Sigmoid colon (tissue), 7 donors: ENCODE results near the gene PLXNA1. TPM values are rescaled to one million over a fixed set of nuclear protein-coding genes. Genes with fewer than 3 reads are reported as not detected.

Source experiments
- DNase-seq: peaks from one replicate; pipeline ENCODE4 v3.0.0-alpha.2; 2019
- H3K27ac ChIP-seq, 4 donors: fragments of 200-600 bp; sonication (generic); one replicate each; pipeline ENCODE4 v1.5.1; 2016 to 2019; ENCODE audit warnings: mild to moderate bottlenecking in 1 of 4
- H3K27me3 ChIP-seq, 3 donors: fragments of 200-600 bp; sonication (generic); one replicate each; pipeline ENCODE4 v1.5.1; 2019; ENCODE audit warnings: mild to moderate bottlenecking in 1 of 3
- H3K36me3 ChIP-seq, 4 donors: fragments of 200-600 bp; sonication (generic); one replicate each; pipeline ENCODE4 v1.5.1; 2016 to 2019
- H3K4me1 ChIP-seq, 4 donors: fragments of 200-600 bp; sonication (generic); one replicate each; pipeline ENCODE4 v1.5.1; 2017 to 2019
- H3K4me3 ChIP-seq, 4 donors: fragments of 200-600 bp; sonication (generic); one replicate each; pipeline ENCODE4 v1.5.1; 2017 to 2019; ENCODE audit warnings: mild to moderate bottlenecking in 2 of 4, moderate library complexity in 1 of 4
- H3K9me3 ChIP-seq, 4 donors: fragments of 200-600 bp in 3 of 4; sonication (generic) in 3 of 4; one replicate each; pipeline versions ENCODE4 v1.5.1 to v1.6.1; 2013 to 2019
- CTCF ChIP-seq, 4 experiments: fragments of 450-650 bp in 3 of 4; fragments of 200-600 bp in 1 of 4; IDR thresholded peaks; one replicate each; pipeline ENCODE4 v1.5.1; 2016 to 2019; ENCODE audit warnings: antibody characterized with exemption in 4 of 4, mild to moderate bottlenecking in 3 of 4, moderate library complexity in 2 of 4
- EP300 ChIP-seq, 4 donors: sonication (generic); formaldehyde crosslinking; IDR thresholded peaks; one replicate each; pipeline ENCODE4 v1.6.1; 2017; ENCODE audit warnings: antibody characterized with exemption in 4 of 4
- POLR2A ChIP-seq, 2 donors: fragments of 450-650 bp; IDR thresholded peaks; one replicate each; pipeline ENCODE4 v1.6.1; 2016; ENCODE audit warnings: antibody characterized with exemption in 2 of 2, mild to moderate bottlenecking in 2 of 2, moderate library complexity in 2 of 2
- POLR2AphosphoS5 ChIP-seq, 4 donors: sonication (generic); formaldehyde crosslinking; IDR thresholded peaks; one replicate each; pipeline ENCODE4 v1.6.1; 2017; ENCODE audit warnings: antibody characterized with exemption in 4 of 4
- WGBS, 2 donors: extraction: QIAGEN DNeasy Blood & Tissue Kit; methylation state at CpG; one replicate each; pipeline ENCODE4 v1.1.7; 2013; 5-methylcytosine and 5-hydroxymethylcytosine counted together
- intact Hi-C: fragments of 100-400 bp; cut with DNase I; formaldehyde crosslinking; loops from one replicate; pipeline ENCODE4 v1.15.1; 2023
- polyA plus RNA-seq, 3 donors: library from polyadenylated mRNA; stranded (reverse); fragments of 200-250 nt; gene quantifications; one replicate each; pipeline ENCODE4 v1.2.3, GENCODE V29; 2013
- total RNA-seq, 4 donors: library from RNA; depleted of rRNA; stranded (reverse); fragments of >200 nt; gene quantifications; one replicate each; pipeline ENCODE4 v1.1.0, GENCODE V29; 2016
- donor health status: healthy with polysubstance abuse.
- donor health status: Bipolar disorder and iron deficiency.
- donor health status: healthy.

The PLXNA1 gene
- total and polyA plus RNA-seq, 7 donors = 0.60 to 29.6 (median 8.2) TPM

DNA sequence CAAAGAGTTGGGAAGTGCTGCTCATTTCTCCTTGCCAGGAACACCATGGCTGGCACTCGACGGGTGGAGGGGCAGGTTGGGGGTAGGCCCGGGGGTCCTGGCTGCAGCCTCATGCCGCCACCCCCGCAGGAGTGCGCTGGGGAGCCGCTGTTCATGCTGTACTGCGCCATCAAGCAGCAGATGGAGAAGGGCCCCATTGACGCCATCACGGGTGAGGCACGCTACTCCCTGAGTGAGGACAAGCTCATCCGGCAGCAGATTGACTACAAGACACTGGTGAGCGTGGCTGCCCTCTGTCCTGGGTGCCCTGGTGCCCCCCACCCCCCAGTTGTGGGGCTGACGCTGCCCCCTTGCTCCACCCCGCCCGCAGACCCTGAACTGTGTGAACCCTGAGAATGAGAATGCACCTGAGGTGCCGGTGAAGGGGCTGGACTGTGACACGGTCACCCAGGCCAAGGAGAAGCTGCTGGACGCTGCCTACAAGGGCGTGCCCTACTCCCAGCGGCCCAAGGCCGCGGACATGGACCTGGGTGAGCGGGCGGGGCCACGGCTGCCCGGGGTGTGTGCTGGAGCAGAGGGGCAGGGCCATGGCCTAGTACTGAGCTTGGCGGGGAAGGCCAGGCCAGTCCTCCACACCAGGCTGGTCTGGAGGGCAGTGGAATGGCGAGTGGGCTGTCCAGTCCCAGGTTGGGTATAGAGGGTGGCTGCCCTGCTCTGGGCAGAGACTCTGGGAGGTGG is 45.1 kb downstream of the PLXNA1 start:
- WGBS, 2 donors = 65 to 88% methylated on average over 29 of the region's 29 CpGs
- peaks cover 0 to 81% (median 30%) of the 10 kb centered on the region in 4 donors for H3K36me3 ChIP-seq

GRCh38 chr3:127028781-127029657 is 46.1 kb downstream of the PLXNA1 start:
- TF ChIP-seq EP300 (IDR thresholded peaks at IDR 0.05) (no peak), CTCF (IDR thresholded peaks at IDR 0.05) (no peak), POLR2AphosphoS5 (IDR thresholded peaks at IDR 0.05) (no peak), POLR2A (IDR thresholded peaks at IDR 0.05) (no peak)
- no peak for DNase-seq
- H3K4me3 ChIP-seq = no peak overlapping the region
- H3K9me3 ChIP-seq = no peaks in the 10 kb centered on the region
- intact Hi-C loops = no loop called here
- H3K36me3 ChIP-seq = peaks cover 0 to 81% (median 35%) of the 10 kb centered on the region in 4 donors
- H3K4me1 ChIP-seq = no peaks in the 10 kb centered on the region
- WGBS, 2 donors = 93 to 95% methylated on average over 30 of the region's 30 CpGs
- no peaks in the 10 kb centered on the region for H3K27me3 ChIP-seq
- H3K27ac ChIP-seq = no peak overlapping the region

More for the DNA sequence above, 45.1 kb downstream of the PLXNA1 start:
- intact Hi-C loops = no loop called here
- TF ChIP-seq POLR2A (IDR thresholded peaks at IDR 0.05) (no peak), POLR2AphosphoS5 (IDR thresholded peaks at IDR 0.05) (no peak), CTCF (IDR thresholded peaks at IDR 0.05) (no peak), EP300 (IDR thresholded peaks at IDR 0.05) (no peak)
- Histone ChIP-seq H3K27me3 (no peaks in the 10 kb centered on the region), H3K27ac (no peak overlapping the region), H3K4me1 (no peaks in the 10 kb centered on the region), H3K9me3 (no peaks in the 10 kb centered on the region), H3K4me3 (no peak overlapping the region)
- no peak for DNase-seq

- H3K36me3 ChIP-seq = peaks cover 0 to 84% (median 34%) of the 10 kb centered on the region in 4 donors
These were observed 47.0 kb downstream of the PLXNA1 start for GRCh38 chr3:127029658-127030507.

More at GRCh38 chr3:127029658-127030507, 47.0 kb downstream of the PLXNA1 start:
- no peak overlapping the region for H3K4me3 ChIP-seq
- DNase-seq = no peak
- intact Hi-C loops = no loop called here
- no peaks in the 10 kb centered on the region for H3K4me1 ChIP-seq
- 95% methylated on average over 42 of the region's 42 CpGs for WGBS, 2 donors
- no peaks in the 10 kb centered on the region for H3K27me3 ChIP-seq
- H3K9me3 ChIP-seq = no peaks in the 10 kb centered on the region
- TF ChIP-seq POLR2A (IDR thresholded peaks at IDR 0.05) (no peak), CTCF (IDR thresholded peaks at IDR 0.05) (no peak), EP300 (IDR thresholded peaks at IDR 0.05) (no peak), POLR2AphosphoS5 (IDR thresholded peaks at IDR 0.05) (no peak)
- no peak overlapping the region for H3K27ac ChIP-seq
